HEK293 (cell line): ENCODE measurements around the gene ABHD11.

Experiments
- CTCF ChIA-PET: fragments of 350-600 bp; formaldehyde crosslinking; extraction: SDS; loops from one replicate; lab custom pipeline; 2021; ENCODE audit warnings: antibody characterized with exemption; lab: Yijun Ruan, JAX
- POLR2A ChIA-PET: fragments of 300-600 bp; formaldehyde crosslinking; extraction: SDS; loops from one replicate; lab custom pipeline; 2020; ENCODE audit warnings: antibody characterized with exemption, inconsistent platforms; lab: Yijun Ruan, JAX
- H3K27ac ChIP-seq: fragments of 200-500 bp; sonication (Bioruptor generic); 2 replicates; pipeline ENCODE4 v1.5.1; 2014; ENCODE audit warnings: low read depth, low read length, control low read depth, inconsistent platforms; ENCODE audit errors: extremely low read depth
- H3K36me3 ChIP-seq, 2 experiments: fragments of 200-500 bp in 1 of 2; sonication (Bioruptor generic) in 1 of 2; 1 replicate in 1 of 2; 2 replicates in 1 of 2; pipeline ENCODE4 v1.5.1; 2014 to 2017; ENCODE audit warnings: inconsistent platforms in 2 of 2, low read length in 2 of 2; ENCODE audit not compliant: control insufficient read depth in 2 of 2, insufficient read depth in 1 of 2
- H3K4me1 ChIP-seq: fragments of 200-500 bp; sonication (Bioruptor generic); 2 replicates; pipeline ENCODE4 v1.5.1; 2014; ENCODE audit warnings: mild to moderate bottlenecking, low read length, inconsistent platforms; ENCODE audit not compliant: control insufficient read depth, insufficient read depth
- H3K4me3 ChIP-seq: 2 replicates; pipeline ENCODE4 v1.5.1; 2011; ENCODE audit warnings: low read depth, mild to moderate bottlenecking, control low read depth, low read length, moderate library complexity
- H3K9me3 ChIP-seq: fragments of 200-500 bp; sonication (Bioruptor generic); 2 replicates; pipeline ENCODE4 v1.5.1; 2014; ENCODE audit warnings: low read depth, low read length, inconsistent platforms; ENCODE audit not compliant: control insufficient read depth, insufficient read depth
- EGR2 ChIP-seq: fragments of 450-650 bp; formaldehyde crosslinking; IDR thresholded peaks from 2 replicates; pipeline ENCODE4 v1.5.1; 2016; ENCODE audit warnings: low read depth, missing biosample characterization, missing genetic modification characterization
- ZFHX2 ChIP-seq: fragments of 450-650 bp; formaldehyde crosslinking; conservative IDR thresholded peaks from 2 replicates; pipeline ENCODE4 v1.5.1; 2016; ENCODE audit warnings: missing biosample characterization, missing genetic modification characterization
- ZNF211 ChIP-seq: fragments of 450-650 bp; formaldehyde crosslinking; IDR thresholded peaks from 2 replicates; pipeline ENCODE4 v1.5.1; 2016; ENCODE audit warnings: low read depth, missing biosample characterization, missing genetic modification characterization
- ZNF23 ChIP-seq: fragments of 450-650 bp; formaldehyde crosslinking; IDR thresholded peaks from 2 replicates; pipeline ENCODE4 v1.5.1; 2016; ENCODE audit warnings: missing biosample characterization, missing genetic modification characterization, borderline replicate concordance
- ZNF433 ChIP-seq: fragments of 450-650 bp; formaldehyde crosslinking; IDR thresholded peaks from 2 replicates; pipeline ENCODE4 v1.5.1; 2016; ENCODE audit warnings: missing biosample characterization, missing genetic modification characterization, low read depth
- ZNF623 ChIP-seq: fragments of 450-650 bp; formaldehyde crosslinking; IDR thresholded peaks from 2 replicates; pipeline ENCODE4 v1.5.1; 2016; ENCODE audit warnings: missing biosample characterization, missing genetic modification characterization
- ZNF670 ChIP-seq: fragments of 450-650 bp; formaldehyde crosslinking; IDR thresholded peaks from 2 replicates; pipeline ENCODE4 v1.5.1; 2016; ENCODE audit warnings: missing biosample characterization, missing genetic modification characterization, low read depth
- ZNF677 ChIP-seq: fragments of 450-650 bp; IDR thresholded peaks from 2 replicates; pipeline ENCODE4 v1.5.0; 2018; ENCODE audit warnings: missing biosample characterization, mild to moderate bottlenecking, missing genetic modification characterization, moderate library complexity
- ZNF768 ChIP-seq: fragments of 450-650 bp; formaldehyde crosslinking; IDR thresholded peaks from 2 replicates; pipeline ENCODE4 v1.5.1; 2018; ENCODE audit warnings: missing biosample characterization, mild to moderate bottlenecking, missing genetic modification characterization
- ZNF791 ChIP-seq: fragments of 450-650 bp; formaldehyde crosslinking; IDR thresholded peaks from 2 replicates; pipeline ENCODE4 v1.5.1; 2016; ENCODE audit warnings: missing biosample characterization, missing genetic modification characterization
- ZSCAN23 ChIP-seq: fragments of 450-650 bp; formaldehyde crosslinking; IDR thresholded peaks from 2 replicates; pipeline ENCODE4 v1.5.1; 2016; ENCODE audit warnings: missing biosample characterization, missing genetic modification characterization
- TF ChIP-seq, protein P1 (sequence below): fragments of 450-650 bp; formaldehyde crosslinking; IDR thresholded peaks from 2 replicates; pipeline ENCODE4 v1.5.1; 2016; ENCODE audit warnings: missing biosample characterization, missing genetic modification characterization
- TF ChIP-seq, protein P2 (sequence below): fragments of 450-650 bp; formaldehyde crosslinking; IDR thresholded peaks from 2 replicates; pipeline ENCODE4 v1.5.1; 2017; ENCODE audit warnings: missing biosample characterization, missing genetic modification characterization
- TF ChIP-seq, protein P3 (sequence below): fragments of 450-650 bp; formaldehyde crosslinking; IDR thresholded peaks from 2 replicates; pipeline ENCODE4 v1.5.1; 2016; ENCODE audit warnings: missing biosample characterization, missing genetic modification characterization
- TF ChIP-seq, protein P4 (sequence below): fragments of 450-650 bp; formaldehyde crosslinking; IDR thresholded peaks from 2 replicates; pipeline ENCODE4 v1.5.1; 2016; ENCODE audit warnings: missing biosample characterization, missing genetic modification characterization, borderline replicate concordance

The ABHD11 gene

DNA sequence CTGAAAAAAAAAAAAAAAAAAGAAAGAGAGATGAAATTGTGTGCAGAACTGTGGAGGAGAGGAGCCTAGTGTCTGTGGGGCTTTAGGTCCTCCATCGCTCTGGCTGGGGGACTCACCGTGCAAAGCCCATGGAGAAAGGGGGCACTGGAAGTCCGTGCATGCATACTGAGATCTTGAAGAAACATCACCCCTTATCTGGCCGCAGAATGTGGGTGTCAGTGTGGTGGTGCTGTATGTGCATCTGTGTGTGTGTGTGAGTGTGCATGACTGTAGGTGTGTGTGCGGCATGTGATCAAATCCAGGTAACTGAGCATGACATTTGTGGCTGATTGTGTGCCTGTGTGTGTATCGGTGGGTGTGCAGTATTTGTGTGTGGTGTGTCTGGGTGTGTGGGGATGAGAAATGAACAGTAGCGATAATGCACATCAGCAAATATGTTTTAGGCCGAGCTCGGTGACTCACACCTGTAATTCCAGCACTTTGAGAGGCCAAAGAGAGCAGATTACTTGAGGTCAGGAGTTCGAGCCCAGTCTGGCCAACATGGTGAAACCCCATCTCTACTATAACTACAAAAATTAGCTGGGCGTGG lies 40.3 kb upstream of the ABHD11 start:
- POLR2A ChIA-PET, result no interaction called here
- Histone ChIP-seq H3K27ac (no peak overlapping the region), H3K36me3 (no peaks in the 10 kb centered on the region), H3K4me1 (no peaks in the 10 kb centered on the region), H3K9me3 (no peaks in the 10 kb centered on the region), H3K4me3 (no peak overlapping the region)
- CTCF ChIA-PET, result no interaction called here
- no peak for TF ChIP-seq ZNF211 (tag by site-specific recombination)
- TF ChIP-seq ZNF677 (tag by site-specific recombination), result no peak
- TF ChIP-seq EGR2 (tag by site-specific recombination), result 0 out of 2 replicates have a peak, but pooled peaks have one; percentile 5
- no peak for TF ChIP-seq ZNF23
- TF ChIP-seq ZFHX2 (tag by site-specific recombination), result 0 out of 2 replicates have a peak, but pooled peaks have one; percentile 14
- TF ChIP-seq, protein P1, sequence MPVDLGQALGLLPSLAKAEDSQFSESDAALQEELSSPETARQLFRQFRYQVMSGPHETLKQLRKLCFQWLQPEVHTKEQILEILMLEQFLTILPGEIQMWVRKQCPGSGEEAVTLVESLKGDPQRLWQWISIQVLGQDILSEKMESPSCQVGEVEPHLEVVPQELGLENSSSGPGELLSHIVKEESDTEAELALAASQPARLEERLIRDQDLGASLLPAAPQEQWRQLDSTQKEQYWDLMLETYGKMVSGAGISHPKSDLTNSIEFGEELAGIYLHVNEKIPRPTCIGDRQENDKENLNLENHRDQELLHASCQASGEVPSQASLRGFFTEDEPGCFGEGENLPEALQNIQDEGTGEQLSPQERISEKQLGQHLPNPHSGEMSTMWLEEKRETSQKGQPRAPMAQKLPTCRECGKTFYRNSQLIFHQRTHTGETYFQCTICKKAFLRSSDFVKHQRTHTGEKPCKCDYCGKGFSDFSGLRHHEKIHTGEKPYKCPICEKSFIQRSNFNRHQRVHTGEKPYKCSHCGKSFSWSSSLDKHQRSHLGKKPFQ (tag by site-specific recombination), result no peak
- TF ChIP-seq, protein P2, sequence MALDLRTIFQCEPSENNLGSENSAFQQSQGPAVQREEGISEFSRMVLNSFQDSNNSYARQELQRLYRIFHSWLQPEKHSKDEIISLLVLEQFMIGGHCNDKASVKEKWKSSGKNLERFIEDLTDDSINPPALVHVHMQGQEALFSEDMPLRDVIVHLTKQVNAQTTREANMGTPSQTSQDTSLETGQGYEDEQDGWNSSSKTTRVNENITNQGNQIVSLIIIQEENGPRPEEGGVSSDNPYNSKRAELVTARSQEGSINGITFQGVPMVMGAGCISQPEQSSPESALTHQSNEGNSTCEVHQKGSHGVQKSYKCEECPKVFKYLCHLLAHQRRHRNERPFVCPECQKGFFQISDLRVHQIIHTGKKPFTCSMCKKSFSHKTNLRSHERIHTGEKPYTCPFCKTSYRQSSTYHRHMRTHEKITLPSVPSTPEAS (tag by site-specific recombination), result peak; percentile 71
- no peak for TF ChIP-seq ZNF623 (tag by site-specific recombination)
- no peak for TF ChIP-seq ZNF433
- TF ChIP-seq, protein P3, sequence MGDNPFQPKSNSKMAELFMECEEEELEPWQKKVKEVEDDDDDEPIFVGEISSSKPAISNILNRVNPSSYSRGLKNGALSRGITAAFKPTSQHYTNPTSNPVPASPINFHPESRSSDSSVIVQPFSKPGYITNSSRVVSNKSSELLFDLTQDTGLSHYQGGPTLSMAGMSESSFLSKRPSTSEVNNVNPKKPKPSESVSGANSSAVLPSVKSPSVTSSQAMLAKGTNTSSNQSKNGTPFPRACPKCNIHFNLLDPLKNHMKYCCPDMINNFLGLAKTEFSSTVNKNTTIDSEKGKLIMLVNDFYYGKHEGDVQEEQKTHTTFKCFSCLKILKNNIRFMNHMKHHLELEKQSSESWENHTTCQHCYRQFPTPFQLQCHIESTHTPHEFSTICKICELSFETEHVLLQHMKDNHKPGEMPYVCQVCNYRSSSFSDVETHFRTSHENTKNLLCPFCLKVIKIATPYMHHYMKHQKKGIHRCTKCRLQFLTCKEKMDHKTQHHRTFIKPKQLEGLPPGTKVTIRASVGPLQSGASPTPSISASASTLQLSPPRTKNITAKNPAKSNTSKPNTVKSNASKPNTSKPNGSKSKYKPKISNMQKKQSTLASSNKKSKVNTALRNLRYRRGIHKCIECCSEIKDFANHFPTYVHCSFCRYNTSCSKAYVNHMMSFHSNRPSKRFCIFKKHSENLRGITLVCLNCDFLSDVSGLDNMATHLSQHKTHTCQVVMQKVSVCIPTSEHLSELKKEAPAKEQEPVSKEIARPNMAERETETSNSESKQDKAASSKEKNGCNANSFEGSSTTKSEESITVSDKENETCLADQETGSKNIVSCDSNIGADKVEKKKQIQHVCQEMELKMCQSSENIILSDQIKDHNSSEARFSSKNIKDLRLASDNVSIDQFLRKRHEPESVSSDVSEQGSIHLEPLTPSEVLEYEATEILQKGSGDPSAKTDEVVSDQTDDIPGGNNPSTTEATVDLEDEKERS (tag by site-specific recombination), result no peak
- TF ChIP-seq, protein P4, sequence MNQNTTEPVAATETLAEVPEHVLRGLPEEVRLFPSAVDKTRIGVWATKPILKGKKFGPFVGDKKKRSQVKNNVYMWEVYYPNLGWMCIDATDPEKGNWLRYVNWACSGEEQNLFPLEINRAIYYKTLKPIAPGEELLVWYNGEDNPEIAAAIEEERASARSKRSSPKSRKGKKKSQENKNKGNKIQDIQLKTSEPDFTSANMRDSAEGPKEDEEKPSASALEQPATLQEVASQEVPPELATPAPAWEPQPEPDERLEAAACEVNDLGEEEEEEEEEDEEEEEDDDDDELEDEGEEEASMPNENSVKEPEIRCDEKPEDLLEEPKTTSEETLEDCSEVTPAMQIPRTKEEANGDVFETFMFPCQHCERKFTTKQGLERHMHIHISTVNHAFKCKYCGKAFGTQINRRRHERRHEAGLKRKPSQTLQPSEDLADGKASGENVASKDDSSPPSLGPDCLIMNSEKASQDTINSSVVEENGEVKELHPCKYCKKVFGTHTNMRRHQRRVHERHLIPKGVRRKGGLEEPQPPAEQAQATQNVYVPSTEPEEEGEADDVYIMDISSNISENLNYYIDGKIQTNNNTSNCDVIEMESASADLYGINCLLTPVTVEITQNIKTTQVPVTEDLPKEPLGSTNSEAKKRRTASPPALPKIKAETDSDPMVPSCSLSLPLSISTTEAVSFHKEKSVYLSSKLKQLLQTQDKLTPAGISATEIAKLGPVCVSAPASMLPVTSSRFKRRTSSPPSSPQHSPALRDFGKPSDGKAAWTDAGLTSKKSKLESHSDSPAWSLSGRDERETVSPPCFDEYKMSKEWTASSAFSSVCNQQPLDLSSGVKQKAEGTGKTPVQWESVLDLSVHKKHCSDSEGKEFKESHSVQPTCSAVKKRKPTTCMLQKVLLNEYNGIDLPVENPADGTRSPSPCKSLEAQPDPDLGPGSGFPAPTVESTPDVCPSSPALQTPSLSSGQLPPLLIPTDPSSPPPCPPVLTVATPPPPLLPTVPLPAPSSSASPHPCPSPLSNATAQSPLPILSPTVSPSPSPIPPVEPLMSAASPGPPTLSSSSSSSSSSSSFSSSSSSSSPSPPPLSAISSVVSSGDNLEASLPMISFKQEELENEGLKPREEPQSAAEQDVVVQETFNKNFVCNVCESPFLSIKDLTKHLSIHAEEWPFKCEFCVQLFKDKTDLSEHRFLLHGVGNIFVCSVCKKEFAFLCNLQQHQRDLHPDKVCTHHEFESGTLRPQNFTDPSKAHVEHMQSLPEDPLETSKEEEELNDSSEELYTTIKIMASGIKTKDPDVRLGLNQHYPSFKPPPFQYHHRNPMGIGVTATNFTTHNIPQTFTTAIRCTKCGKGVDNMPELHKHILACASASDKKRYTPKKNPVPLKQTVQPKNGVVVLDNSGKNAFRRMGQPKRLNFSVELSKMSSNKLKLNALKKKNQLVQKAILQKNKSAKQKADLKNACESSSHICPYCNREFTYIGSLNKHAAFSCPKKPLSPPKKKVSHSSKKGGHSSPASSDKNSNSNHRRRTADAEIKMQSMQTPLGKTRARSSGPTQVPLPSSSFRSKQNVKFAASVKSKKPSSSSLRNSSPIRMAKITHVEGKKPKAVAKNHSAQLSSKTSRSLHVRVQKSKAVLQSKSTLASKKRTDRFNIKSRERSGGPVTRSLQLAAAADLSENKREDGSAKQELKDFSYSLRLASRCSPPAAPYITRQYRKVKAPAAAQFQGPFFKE (tag by site-specific recombination), result no peak
- no peak for TF ChIP-seq ZNF791
- TF ChIP-seq ZSCAN23 (tag by site-specific recombination), result no peak
- no peak for TF ChIP-seq ZNF768
- no peak for TF ChIP-seq ZNF670 (tag by site-specific recombination)
